Stimulated activated memory B cell treated with anti-CD40 and anti-IgM and Interleukin-4, amounts not matched to agents 10 μg/mL and 1 μg/mL and 100 μg/mL, for 72 hours (primary cell): ENCODE results near the gene CD2BP2.
A peak's percentile ranks its signal among the peaks of the same experiment; 100 is the strongest.
"Not testable (repeated sequence)": the region's sequence is repeated elsewhere in the genome, so short reads cannot be mapped to it uniquely, and the experiment has no call there.

Experiments used
- ATAC-seq: fragments of 150-1000 bp; cut with Tn5 transposase; 2 replicates; pipeline ENCODE4 v1.10.0; 2021
- H3K27ac Mint-ChIP-seq: one replicate; pipeline ENCODE4 v1.8.0; 2022; ENCODE audit warnings: mild to moderate bottlenecking, mixed read lengths
- H3K27me3 Mint-ChIP-seq: one replicate; pipeline ENCODE4 v1.8.0; 2022; ENCODE audit warnings: mixed read lengths
- H3K36me3 Mint-ChIP-seq: one replicate; pipeline ENCODE4 v1.8.0; 2022; ENCODE audit warnings: mixed read lengths
- H3K4me1 Mint-ChIP-seq: one replicate; pipeline ENCODE4 v1.8.0; 2022; ENCODE audit warnings: mixed read lengths
- H3K4me3 Mint-ChIP-seq: one replicate; pipeline ENCODE4 v1.8.0; 2022; ENCODE audit warnings: mild to moderate bottlenecking, moderate library complexity, mixed read lengths
- H3K9me3 Mint-ChIP-seq: one replicate; pipeline ENCODE4 v1.8.0; 2022; ENCODE audit warnings: mixed read lengths

CD2BP2 gene

DNA sequence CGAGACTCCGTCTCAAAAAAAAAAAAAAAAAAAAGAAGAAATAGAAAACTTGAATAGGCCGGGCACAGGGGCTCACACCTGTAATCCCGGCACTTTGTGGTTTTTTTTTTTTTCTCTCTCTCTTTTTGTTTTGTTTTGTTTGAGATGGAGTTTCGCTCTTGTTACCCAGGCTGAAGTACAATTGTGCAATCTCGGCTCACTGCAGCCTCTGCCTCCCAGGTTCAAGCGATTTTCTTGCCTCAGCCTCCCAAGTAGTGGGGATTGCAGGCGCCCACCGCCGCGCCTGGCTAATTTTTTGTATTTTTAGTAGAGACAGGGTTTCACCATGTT, 11.7 kb downstream of the CD2BP2 start:
- H3K4me3 Mint-ChIP-seq, H3K27ac Mint-ChIP-seq, H3K9me3 Mint-ChIP-seq, ATAC-seq, H3K27me3 Mint-ChIP-seq, H3K4me1 Mint-ChIP-seq, H3K36me3 Mint-ChIP-seq: not testable (repeated sequence)

DNA sequence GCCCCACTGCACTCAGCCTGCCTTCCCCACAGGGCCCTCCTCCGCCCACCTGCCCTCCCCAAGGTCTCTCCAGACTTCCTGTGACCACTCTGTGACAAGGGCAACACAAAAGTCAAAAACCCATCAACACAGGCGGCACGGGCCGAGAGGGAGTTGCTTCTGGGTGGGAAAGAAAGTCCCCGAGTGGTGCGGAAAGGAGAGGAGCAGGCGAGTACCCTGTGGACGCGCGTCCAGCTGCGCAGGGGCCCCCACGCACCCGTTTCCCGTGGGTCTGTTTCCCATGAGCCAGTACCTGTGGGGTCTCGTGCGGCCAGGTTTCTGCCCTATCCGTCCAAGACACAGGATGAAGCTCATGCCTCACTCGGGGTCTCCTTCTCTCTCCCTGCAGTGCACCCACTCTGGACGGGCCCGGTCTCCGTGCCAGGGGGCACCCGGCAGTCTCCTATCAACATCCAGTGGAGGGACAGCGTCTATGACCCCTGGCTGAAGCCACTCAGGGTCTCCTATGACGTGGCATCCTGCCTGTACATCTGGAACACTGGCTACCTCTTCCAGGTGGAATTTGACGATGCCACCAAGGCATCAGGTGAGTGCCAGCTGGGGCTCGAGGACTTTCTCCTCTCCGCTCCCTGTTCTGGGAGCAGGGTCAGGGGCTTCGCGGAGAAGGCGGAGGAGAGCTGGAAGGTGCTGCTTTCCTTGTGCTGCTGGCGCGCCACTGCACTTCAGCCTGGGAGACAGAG, 12.2 kb downstream of the CD2BP2 start:
- no peak for ATAC-seq
- Mint-ChIP-seq H3K27ac (no peak overlapping the region), H3K36me3 (no peaks in the 10 kb centered on the region), H3K27me3 (no peaks in the 10 kb centered on the region), H3K9me3 (no peaks in the 10 kb centered on the region), H3K4me1 (peaks cover 5% of the 10 kb centered on the region), H3K4me3 (no peak overlapping the region)

DNA sequence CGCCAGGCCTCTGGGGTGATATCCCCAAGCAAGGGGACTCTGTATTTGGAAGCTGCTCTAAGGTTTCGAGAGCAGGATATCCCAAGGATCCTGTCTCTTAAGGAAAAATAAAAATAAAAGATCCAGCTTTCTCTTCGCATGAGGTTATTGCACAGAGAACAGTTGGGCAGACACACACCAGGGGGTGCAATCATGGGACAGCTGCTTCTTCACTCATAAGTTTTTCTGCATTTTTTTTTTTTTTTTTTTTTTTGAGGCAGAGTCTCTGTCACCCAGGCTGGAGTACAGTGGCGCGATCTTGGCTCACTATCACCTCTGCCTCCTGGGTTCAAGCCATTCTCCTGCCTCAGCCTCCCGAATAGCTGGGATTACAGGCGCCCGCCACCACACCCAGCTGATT, 13.1 kb downstream of the CD2BP2 start:
- H3K4me1 Mint-ChIP-seq = peaks cover 15% of the 10 kb centered on the region
- not testable (repeated sequence) for H3K9me3 Mint-ChIP-seq, H3K27ac Mint-ChIP-seq, H3K27me3 Mint-ChIP-seq, ATAC-seq, H3K4me3 Mint-ChIP-seq, H3K36me3 Mint-ChIP-seq

DNA sequence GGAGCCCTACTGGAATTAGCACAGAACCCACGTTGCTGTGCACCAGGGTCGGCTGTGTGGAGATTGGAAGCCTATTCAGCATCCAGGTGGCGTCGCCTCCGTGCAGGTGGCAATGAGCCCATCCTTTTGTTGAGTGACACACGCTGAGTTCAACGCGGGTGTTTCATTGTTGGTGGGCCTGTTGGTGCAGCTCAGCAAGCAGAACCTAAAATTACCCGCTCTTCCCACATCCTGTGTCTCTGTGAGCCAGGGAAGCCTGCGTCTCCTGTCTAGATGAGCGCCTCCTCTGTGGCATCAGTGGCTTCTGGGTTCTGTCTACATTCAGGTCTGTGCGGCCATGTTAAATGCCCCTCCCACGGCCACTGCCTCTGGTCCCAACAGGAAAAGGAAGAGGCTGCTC, 14.5 kb downstream of the CD2BP2 start:
- Mint-ChIP-seq H3K4me3 (no peak overlapping the region), H3K27ac (no peak overlapping the region), H3K9me3 (no peaks in the 10 kb centered on the region), H3K27me3 (no peaks in the 10 kb centered on the region), H3K36me3 (no peaks in the 10 kb centered on the region), H3K4me1 (peaks cover 25% of the 10 kb centered on the region)
- no peak for ATAC-seq

DNA sequence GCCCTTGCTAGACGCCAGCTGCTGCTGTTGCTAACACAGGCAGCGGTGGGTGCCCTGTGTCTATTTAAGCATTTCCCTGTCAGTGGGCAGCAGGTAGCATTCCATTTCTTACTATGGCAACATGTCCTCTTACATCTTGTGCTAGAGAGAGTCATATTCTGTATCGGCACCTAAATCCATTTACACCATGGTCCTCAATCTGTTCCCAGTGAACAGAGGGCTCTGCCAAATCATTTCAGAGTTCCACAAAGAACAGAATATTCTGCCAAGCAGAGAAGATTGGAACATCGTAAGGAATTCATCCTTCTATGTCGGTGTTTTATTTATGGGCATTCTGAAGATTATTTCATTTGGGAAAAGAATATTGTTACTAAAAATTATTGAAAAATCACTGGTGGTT, 16.4 kb downstream of the CD2BP2 start:
- H3K4me1 Mint-ChIP-seq = peaks cover 29% of the 10 kb centered on the region
- not testable (repeated sequence) for H3K27me3 Mint-ChIP-seq, H3K9me3 Mint-ChIP-seq, H3K36me3 Mint-ChIP-seq, ATAC-seq, H3K4me3 Mint-ChIP-seq, H3K27ac Mint-ChIP-seq

DNA sequence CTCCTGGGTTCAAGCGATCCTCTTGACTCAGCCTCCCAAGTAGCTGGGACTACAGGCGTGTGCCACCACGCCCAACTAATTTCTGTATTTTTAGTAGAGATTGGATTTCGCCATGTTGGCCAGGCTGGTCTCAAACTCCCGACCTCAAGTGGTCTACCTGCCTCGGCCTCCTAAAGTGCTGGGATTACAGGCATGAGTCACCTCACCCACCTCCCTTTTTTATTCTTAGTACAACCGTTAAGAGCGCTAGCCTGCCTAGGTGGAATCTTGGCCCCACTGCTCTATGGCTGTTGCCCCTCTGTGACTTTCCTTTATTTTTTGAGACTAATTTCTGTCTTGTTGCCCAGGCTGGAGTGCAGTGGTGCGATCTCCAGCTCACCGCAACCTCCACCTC, 17.1 kb downstream of the CD2BP2 start:
- not testable (repeated sequence) for H3K36me3 Mint-ChIP-seq, H3K27me3 Mint-ChIP-seq, H3K9me3 Mint-ChIP-seq, H3K4me3 Mint-ChIP-seq, ATAC-seq
- Mint-ChIP-seq H3K27ac (peak overlapping the region; percentile 13), H3K4me1 (peaks cover 29% of the 10 kb centered on the region)

DNA sequence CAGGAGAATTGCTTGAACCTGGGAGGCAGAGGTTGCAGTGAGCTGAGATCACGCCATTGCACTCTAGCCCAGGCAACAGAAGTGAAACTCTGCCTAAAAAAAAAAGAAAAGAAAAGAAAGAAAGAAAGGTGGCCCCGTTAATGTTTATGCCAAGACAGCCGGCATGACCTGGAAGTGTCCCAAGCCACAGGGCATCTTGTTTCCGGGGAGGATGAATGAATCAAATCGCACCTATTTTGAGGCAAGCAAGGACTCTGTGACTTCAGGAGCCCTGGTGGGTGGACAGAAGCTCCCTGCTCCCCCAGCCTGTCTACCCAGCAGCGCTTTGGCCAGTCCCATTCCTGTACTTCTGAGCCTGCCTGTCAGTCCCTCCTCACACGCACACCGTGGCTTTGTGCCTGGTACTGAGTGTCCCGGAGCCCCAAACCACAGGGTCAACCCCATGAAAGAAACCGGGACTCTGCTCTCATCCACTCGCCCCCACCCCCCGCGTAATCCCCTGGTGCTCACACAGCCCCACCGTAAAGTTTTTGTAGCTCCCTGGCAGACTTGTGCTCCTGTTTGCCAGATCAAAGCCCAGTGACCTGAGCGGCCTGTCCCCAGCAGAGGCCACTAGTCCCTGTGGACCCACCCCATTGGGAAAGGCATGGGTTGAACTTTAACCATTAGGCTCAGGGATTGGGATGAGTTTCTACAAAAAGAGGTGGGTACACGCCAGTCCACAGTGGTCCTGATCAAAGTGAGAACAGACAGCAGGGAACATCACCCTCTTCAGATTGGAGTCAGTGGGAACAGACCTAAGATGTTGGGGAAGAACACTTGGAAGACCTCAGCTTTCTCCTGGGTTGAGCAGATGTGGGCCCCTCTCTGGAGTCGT, 19.3 kb downstream of the CD2BP2 start:
- Mint-ChIP-seq H3K36me3 (no peaks in the 10 kb centered on the region), H3K27me3 (no peaks in the 10 kb centered on the region), H3K9me3 (no peaks in the 10 kb centered on the region), H3K4me3 (peak overlapping the region; percentile 93), H3K4me1 (peaks cover 37% of the 10 kb centered on the region), H3K27ac (peak overlapping the region; percentile 80)
- peak; percentile 28 for ATAC-seq

DNA sequence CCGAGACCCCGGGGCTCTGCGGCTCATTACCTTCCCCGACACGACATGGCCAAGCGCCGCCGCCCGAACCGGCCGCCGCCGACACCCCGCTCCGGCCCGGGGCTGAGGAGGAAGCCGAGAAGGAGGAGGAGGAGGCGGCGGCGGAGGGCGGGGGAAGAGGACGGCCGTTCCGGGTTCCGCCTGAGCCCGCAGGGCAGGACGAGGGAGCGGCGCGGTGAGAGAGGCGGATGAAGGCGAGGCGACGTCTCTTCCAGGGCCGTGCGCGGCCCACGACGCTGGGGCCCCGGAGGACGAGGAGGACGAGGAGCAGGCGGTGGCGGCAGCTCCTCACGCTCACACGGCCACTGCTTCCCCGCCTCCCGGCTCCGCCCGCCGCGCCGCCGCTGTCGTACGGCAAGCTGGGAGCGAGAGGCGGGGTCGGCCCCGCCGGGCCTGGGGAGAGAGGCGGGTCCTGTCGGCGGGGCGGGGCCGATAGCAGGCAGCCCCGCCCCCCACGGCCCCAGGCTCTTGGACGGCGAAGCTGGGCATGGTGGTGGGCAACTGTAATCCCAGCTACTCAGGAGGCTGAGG, 20.0 kb downstream of the CD2BP2 start:
- H3K4me3 Mint-ChIP-seq = peak overlapping the region; percentile 93
- not testable (repeated sequence) for H3K36me3 Mint-ChIP-seq, H3K27me3 Mint-ChIP-seq, H3K9me3 Mint-ChIP-seq
- ATAC-seq = peak; percentile 91
- peaks cover 37% of the 10 kb centered on the region for H3K4me1 Mint-ChIP-seq
- H3K27ac Mint-ChIP-seq = peak overlapping the region; percentile 80

DNA sequence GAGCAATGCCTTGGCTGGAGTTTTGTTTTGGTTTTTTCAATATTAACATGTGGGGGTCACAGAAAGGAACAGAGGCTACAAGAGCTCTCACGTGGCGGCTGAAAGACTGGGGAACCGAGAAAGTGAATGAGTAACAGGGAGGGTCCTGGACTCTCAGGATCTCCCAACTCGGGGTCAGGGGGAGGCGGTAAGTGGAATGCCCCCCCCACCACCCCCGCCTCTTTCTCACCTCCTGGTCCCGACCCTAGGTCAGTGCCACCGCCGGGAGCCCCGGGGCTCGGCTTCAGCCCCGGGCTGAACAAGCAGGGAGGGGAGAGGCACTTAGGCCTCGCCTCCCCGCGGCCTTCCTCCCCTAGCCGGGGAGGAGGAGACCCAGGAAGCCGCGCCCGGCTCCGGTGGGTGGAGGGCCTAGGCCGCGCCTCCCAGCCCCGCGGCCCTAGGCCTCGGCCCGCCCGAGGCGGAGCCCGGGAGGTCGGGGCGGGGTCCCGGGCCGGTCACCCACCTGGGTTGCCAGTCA, 20.6 kb downstream of the CD2BP2 start:
- not testable (repeated sequence) for H3K27me3 Mint-ChIP-seq, H3K9me3 Mint-ChIP-seq, H3K36me3 Mint-ChIP-seq
- H3K4me1 Mint-ChIP-seq = peaks cover 43% of the 10 kb centered on the region
- peak; percentile 96 for ATAC-seq
- H3K27ac Mint-ChIP-seq = peak overlapping the region; percentile 80
- peak overlapping the region; percentile 93 for H3K4me3 Mint-ChIP-seq

DNA sequence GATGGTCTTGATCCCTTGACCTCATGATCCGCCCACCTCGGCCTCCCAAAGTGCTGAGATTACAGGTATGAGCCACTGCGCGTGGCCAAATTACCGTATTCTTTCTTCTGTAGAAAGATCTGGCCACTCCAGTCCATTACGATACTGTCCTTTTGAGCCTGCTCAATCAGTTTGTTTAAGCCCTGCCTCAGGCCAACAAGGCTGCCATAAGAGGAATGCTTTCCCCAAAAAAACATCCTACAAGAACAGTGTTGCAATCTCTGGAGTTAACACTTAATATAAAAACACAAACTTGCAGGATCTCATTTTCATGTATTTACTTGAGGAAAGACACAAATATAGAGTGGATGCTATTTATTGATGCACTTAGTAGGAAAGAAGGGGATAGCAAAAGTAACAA, 30.9 kb downstream of the CD2BP2 start:
- not testable (repeated sequence) for H3K4me3 Mint-ChIP-seq, ATAC-seq, H3K36me3 Mint-ChIP-seq, H3K27me3 Mint-ChIP-seq, H3K9me3 Mint-ChIP-seq, H3K27ac Mint-ChIP-seq
- H3K4me1 Mint-ChIP-seq = peaks cover 29% of the 10 kb centered on the region

DNA sequence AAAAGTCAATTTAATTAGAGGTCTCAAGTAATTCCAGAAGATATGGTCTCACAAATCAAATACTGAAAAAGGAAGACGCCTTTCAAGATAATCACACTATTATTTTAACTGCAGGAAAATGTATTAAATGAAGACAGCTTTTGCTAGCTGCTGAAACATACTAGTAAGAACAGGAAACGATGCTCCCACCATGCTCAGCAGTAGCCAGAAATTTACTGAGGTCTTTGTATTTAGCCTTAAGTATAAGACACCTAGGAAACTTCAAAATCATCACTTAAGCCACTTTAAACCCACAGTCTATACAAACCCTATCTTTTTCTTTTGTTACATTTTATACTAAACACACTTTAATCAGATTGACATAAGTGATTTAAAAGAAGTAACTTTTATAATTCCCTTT, 36.5 kb downstream of the CD2BP2 start:
- H3K4me1 Mint-ChIP-seq = peaks cover 17% of the 10 kb centered on the region
- ATAC-seq, H3K27me3 Mint-ChIP-seq, H3K9me3 Mint-ChIP-seq, H3K27ac Mint-ChIP-seq, H3K4me3 Mint-ChIP-seq: not testable (repeated sequence)
- peaks cover 11% of the 10 kb centered on the region for H3K36me3 Mint-ChIP-seq

DNA sequence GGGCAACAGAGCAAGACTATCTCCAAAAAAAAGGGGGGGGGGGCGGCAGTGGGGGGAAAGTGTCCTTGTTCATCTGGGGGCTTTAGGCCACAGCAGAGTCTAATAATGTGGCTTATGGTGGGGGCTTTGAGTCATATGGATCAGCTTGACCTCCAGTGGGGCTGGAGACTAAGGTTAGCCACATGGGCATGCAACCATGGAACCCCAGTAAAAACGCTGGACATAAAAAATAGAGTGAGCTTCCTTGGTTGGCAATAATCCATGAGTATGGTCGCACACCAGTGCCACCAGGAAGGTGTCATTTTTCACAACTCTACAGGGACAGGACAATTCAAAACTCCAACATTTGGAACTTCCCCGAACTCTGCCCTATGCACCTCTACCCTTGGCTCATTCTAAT, 44.2 kb downstream of the CD2BP2 start:
- H3K27ac Mint-ChIP-seq, H3K27me3 Mint-ChIP-seq, H3K4me3 Mint-ChIP-seq, ATAC-seq, H3K9me3 Mint-ChIP-seq: not testable (repeated sequence)
- Mint-ChIP-seq H3K4me1 (peaks cover 44% of the 10 kb centered on the region), H3K36me3 (peaks cover 11% of the 10 kb centered on the region)

DNA sequence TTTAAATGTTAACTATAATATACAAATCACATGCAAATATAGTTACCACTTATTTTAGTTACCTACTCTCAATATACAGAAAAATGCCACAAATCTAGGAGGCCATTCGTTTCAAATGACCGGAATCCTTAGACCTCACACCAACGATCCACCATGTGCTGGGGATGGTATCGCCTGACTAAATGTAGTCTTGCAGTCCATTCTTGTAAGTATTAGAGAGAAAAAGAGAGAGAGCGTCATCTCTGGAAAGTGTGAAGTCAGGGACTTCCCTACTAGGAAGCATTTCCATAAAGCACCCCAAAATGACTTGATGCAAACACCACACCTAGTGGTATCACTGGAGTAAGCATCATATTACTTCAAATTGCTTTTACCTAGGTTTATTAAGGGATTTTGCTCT, 45.9 kb downstream of the CD2BP2 start:
- peaks cover 30% of the 10 kb centered on the region for H3K4me1 Mint-ChIP-seq
- H3K4me3 Mint-ChIP-seq, H3K9me3 Mint-ChIP-seq, H3K27me3 Mint-ChIP-seq, ATAC-seq, H3K36me3 Mint-ChIP-seq: not testable (repeated sequence)
- H3K27ac Mint-ChIP-seq = peak overlapping the region; percentile 46
